Measurements from ENCODE around the gene DIAPH2.

Gene DIAPH2

GRCh38 chrX:97315939-97316338 is 631.3 kb downstream of the DIAPH2 start:
- DNase-seq, result no peak

GRCh38 chrX:97320305-97320704 is 635.7 kb downstream of the DIAPH2 start:
- DNase-seq, result no peak

DNA sequence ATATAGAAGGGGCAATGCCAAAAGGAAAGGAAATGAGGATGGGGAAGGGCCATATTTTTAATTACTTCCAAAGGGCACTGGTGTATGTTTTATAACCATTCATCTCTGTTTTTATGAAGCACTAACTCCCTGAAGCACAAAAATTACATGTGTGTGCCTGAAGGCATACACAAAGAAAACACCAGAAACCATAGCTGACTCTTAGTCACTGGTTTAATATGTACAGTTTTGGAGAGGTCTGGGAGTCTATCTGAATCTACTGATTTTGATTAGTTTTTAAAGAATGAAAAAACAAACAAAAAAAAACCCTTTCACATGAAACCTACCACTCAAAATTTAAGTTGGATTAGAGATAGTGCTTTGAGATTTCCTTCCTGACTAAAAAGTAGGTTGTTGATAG is 637.8 kb downstream of the DIAPH2 start:
- no peak for DNase-seq

GRCh38 chrX:97326456-97326855 is 641.8 kb downstream of the DIAPH2 start:
- DNase-seq, result no peak

DNA sequence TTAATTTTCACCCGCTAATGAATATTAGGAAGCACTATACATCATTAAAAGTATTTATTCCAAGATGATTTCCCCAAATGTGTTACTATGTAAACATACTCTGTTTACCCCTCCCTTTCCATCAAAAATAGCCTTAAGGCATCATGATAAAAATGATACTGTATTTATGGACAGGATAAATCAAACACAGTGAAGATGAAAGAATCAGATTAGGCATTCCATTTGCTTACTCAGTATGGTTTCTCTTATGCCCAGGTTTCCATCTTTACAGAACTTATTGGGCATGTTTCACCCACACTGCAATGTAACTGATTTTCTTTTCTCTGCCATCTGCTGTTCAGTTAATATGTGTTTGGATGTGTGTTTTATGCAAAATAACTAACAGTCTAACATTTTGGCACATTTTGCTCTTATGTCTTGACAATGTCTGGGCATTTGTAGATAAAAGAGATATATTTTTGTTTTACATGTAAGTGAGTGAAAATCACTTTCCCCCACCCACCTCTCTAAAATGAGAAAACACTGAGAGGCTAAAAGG is 644.3 kb downstream of the DIAPH2 start:
- DNase-seq, result no peak

DNA sequence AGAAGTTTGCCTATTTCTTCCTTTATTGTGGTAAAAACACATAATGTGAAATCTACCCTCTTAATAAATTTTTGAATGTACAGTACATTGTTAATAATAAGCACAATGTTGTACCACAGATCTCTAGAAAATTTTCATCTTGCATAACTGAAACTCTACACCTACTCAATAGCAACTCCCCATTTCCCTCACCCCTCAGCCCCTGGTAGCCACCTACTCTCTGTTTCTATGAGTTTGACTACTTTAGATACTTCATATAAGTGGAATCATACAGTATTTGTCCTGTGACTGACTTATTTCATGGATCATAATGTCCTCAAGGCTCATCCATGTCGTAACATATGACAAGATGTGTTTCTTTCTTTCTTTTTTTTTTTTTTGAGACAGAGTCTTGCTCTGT is 645.5 kb downstream of the DIAPH2 start:
- DNase-seq, result no peak

DNA sequence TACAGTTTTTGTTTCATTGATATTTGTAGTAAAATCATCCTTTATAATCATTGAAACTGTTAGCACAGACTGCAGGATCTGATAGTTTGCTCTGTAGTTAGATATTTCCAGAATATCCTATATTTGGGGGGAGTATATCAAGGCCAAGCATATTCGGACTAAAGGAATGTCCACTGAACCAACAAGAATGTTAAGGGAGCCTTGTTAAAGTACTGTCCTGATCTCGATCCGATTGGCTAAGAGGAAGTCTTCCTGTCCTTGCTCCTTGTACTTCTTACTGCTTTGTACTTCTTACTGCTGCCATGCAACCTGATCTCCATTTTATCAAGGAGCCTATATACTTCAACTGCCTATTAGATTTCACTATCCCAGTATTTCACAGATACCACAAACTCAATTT is 648.3 kb downstream of the DIAPH2 start:
- no peak for DNase-seq

DNA sequence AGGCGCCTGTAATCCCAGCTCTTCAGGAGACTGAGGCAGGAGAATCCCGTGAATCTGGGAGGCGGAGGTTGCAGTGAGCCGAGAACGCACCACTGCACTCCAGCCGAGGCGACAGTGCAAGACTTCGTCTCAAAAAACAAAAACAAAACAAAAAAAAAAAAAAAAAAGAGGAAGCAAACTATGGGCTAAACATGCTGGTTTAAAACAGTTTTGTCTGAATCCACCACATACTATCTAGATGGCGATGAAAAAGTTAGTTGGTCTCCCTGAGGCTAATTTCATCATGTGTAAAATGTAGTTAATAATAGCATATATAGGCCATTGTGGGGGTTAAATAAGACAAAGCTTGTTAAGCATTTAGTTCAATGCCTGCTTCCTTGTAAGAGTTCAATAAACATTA is 650.2 kb downstream of the DIAPH2 start:
- DNase-seq, result no peak

DNA sequence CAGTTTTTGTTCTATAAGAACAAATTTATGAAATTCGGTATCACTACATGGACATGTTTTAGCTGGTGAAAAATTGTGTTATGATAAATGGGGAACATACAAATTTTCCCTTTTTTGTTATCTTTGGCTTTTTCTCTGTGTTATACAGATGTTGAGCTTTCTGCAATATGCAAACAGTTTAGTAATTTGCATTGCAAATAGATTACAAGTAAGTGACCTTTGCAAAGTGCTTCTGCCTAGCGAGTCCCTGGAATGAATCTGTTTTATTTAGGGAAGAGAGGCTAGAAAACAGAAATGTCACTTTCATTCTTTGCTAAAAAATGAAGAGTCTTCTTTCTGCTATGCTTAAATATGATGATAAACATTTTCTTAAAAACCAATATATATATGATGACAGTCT is 660.1 kb downstream of the DIAPH2 start:
- DNase-seq, result no peak

DNA sequence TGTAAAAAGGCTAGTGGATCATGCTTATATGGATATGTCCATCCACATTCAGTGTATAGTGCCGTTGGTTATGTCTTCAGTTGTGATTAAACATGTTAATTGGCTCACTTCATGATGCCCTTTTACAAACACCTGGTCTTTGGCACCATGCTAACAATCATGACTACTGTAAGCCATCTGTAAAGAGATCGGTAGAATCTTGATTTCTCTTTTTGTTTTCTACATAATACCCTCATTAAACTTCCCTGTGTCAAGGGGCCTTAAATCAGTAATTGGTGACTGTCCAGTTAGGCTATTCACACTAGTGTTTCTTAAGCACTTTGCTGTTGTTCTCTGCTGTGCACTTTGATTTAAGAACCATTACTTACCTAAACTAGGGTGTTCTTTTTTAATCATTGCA is 674.3 kb downstream of the DIAPH2 start:
- DNase-seq, result no peak

GRCh38 chrX:97363843-97364242 is 679.2 kb downstream of the DIAPH2 start:
- no peak for DNase-seq

DNA sequence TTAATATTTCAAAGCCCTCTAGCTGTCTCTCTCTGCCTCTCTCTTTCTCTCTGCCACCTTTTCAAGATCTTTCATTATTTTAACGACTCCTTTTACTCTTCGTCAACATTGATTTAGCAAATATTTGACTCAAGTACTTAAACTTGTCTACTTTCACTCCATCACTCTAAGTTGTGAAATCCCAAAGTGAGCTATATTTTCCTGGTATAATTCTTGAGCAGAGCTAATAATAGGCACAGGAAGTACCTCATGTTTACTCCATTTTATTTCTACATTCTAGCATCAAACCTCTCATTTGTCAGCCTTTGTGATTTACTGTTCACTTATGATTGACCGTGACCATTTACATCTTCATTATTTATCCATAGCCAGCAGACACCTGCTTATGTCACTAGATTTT is 681.6 kb downstream of the DIAPH2 start:
- DNase-seq, result no peak

DNA sequence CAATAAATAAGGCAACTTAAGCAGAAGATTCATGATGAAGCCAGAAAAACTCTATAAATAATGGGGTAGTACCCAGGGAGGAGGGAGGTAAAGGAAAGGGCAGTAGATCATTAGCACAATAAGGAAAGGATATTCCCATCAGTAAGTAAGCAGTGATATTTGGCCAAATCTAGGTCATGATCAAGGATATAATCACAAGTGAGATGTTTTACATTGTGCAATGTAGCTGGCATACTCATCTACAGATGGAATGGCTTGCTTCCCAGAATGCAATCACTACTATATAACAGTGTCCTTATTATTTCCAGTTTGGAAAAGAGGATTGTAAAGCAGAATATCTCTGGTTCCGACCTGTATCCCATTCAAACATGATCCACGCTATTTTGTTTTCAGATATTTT is 682.5 kb downstream of the DIAPH2 start:
- no peak for DNase-seq

- no peak for DNase-seq
Measured at GRCh38 chrX:97369947-97370346, 685.3 kb downstream of the DIAPH2 start.

GRCh38 chrX:97372001-97372766 is 687.5 kb downstream of the DIAPH2 start:
- no peak for DNase-seq

- DNase-seq, result no peak
Measured at GRCh38 chrX:97374266-97374665, 689.6 kb downstream of the DIAPH2 start.

DNA sequence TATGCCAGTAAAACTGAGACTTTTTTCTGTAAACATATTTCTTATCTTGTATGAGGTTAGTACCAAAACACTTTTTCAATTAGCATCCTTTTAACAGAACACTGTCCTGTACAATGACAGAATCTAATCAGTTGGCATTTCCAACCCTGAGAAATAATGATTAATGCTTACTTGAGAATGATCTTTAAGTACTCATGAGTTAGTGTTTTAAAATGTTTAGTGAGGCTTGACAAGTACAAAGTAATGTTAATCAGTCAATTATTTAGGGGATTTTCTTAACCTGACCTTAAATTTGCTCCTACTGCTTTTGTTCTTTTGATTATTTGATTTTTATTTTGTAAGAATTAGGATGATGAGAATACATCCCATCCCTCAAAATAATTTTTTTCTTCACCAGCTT is 695.6 kb downstream of the DIAPH2 start:
- no peak for DNase-seq

- DNase-seq, result no peak
Measured at GRCh38 chrX:97384685-97385084, 700.0 kb downstream of the DIAPH2 start.

- no peak for DNase-seq
Measured at GRCh38 chrX:97387004-97387403, 702.4 kb downstream of the DIAPH2 start.

DNA sequence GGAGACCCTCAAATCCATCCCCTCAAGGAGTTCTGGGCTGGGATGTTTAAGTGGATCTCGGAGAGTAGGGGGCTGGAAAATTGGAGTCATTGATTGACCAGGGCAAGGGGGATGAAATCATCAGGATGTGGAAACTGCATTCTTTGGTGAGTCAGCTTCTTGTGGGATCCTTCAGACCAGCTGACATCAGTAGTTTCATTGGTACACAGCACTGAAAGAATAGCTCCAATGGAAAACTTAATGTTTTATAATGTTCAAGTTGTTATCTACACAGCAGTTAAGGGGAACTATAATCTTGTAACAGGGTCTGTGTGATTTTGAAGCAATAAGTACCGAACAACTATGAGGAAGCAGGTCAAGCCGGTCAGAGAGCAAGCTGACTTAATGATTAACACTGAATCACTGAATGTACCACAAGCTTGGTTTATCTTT is 705.1 kb downstream of the DIAPH2 start:
- no peak for DNase-seq

DNA sequence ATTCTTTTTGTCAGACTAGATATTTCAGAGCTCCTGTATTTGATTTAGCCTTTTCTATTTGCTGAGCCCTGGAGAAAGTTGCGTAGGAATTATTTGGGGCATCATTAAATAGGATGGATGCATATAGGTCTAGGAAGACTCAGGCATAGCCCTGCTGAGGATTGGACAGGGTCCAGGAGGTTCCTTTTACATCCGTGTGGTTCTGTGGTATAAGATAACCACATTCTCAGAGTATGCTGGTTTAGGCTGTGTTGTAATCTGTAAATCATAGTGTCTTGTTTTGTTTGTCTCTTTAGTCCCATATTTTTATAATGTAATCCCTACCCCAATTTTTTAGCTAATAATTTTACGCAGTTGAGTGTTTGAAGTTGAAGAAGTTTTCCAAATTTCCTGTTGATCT is 712.7 kb downstream of the DIAPH2 start:
- no peak for DNase-seq

DNA sequence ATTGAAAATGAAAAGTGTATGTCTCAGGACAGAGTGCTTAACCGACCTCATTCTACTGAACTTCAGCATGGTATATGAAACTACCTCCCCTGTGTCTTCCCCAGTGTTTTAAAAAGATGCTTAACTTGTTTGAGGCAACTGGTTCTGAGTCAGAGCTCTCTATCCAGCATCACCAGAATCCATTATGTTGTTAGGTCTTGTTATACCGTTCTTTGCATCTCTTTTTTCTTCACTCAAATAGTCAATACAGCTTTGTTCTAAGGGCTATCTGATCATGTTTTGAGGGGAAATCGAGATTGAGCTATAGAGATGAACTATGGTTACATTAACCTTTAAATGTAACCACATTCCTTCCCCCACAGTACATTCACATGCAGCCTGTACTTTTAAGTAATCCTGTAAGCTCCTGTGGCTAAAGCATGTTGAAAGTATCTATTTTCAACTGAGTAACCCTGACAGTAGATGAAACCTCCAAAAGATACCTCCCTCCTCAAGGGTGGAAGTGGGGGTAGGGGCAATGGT is 713.4 kb downstream of the DIAPH2 start:
- DNase-seq, result no peak

GRCh38 chrX:97399400-97399799 is 714.8 kb downstream of the DIAPH2 start:
- no peak for DNase-seq

GRCh38 chrX:97400492-97400891 is 715.9 kb downstream of the DIAPH2 start:
- DNase-seq, result no peak

- DNase-seq, result no peak
Measured at GRCh38 chrX:97401154-97401553, 716.5 kb downstream of the DIAPH2 start.

Measured in activated effector memory CD4-positive, alpha-beta T cell treated with Interleukin-2 at 50 U/mL for 16 hours (primary cell).